NCI-H2227 (cell line): ENCODE measurements around the gene RBMS1.

Experiments
- DNase-seq: peaks from one replicate; lab custom pipeline; 2025; ENCODE audit not compliant: unreplicated experiment; lab: John Stamatoyannopoulos, UW

RBMS1 gene

GRCh38 chr2:160337728-160338127 lies 155.9 kb downstream of the RBMS1 start:
- no peak for DNase-seq

GRCh38 chr2:160336635-160337034 lies 157.0 kb downstream of the RBMS1 start:
- no peak for DNase-seq

- DNase-seq = no peak
Measured at GRCh38 chr2:160336105-160336504, 157.5 kb downstream of the RBMS1 start.

- no peak for DNase-seq
Measured at GRCh38 chr2:160335441-160335840, 158.2 kb downstream of the RBMS1 start.

GRCh38 chr2:160334028-160334741 lies 159.4 kb downstream of the RBMS1 start:
- DNase-seq = no peak

GRCh38 chr2:160333324-160334027 lies 160.1 kb downstream of the RBMS1 start:
- DNase-seq = no peak

GRCh38 chr2:160332318-160332717 lies 161.3 kb downstream of the RBMS1 start:
- no peak for DNase-seq

- no peak for DNase-seq
Measured at GRCh38 chr2:160331258-160332025, 162.2 kb downstream of the RBMS1 start.

GRCh38 chr2:160328811-160329527 lies 164.6 kb downstream of the RBMS1 start:
- peak; percentile 77 for DNase-seq

GRCh38 chr2:160326786-160327185 lies 166.8 kb downstream of the RBMS1 start:
- no peak for DNase-seq

- no peak for DNase-seq
Measured at GRCh38 chr2:160325418-160325817, 168.2 kb downstream of the RBMS1 start.

GRCh38 chr2:160324917-160325316 lies 168.7 kb downstream of the RBMS1 start:
- no peak for DNase-seq

- DNase-seq = peak; percentile 74
Measured at GRCh38 chr2:160324161-160324800, 169.3 kb downstream of the RBMS1 start.

GRCh38 chr2:160322320-160322719 lies 171.3 kb downstream of the RBMS1 start:
- no peak for DNase-seq

- no peak for DNase-seq
Measured at GRCh38 chr2:160321006-160321405, 172.6 kb downstream of the RBMS1 start.

GRCh38 chr2:160319700-160320099 lies 173.9 kb downstream of the RBMS1 start:
- no peak for DNase-seq

GRCh38 chr2:160318218-160318617 lies 175.4 kb downstream of the RBMS1 start:
- no peak for DNase-seq

- DNase-seq = peak; percentile 66
Measured at GRCh38 chr2:160317181-160318099, 176.2 kb downstream of the RBMS1 start.

- DNase-seq = no peak
Measured at GRCh38 chr2:160315337-160315736, 178.3 kb downstream of the RBMS1 start.
